Dendritic cell treated with granulocyte-macrophage colony-stimulating factor and Interleukin-4, amounts not matched to agents 40 ng/mL and 50 ng/mL, for 4 days (primary cell): ENCODE results near the gene ITSN1.

Source experiments
- H3K27ac Mint-ChIP-seq: one replicate; pipeline ENCODE4 v1.8.0; 2022; ENCODE audit warnings: mild to moderate bottlenecking, mixed read lengths
- H3K27me3 Mint-ChIP-seq: one replicate; pipeline ENCODE4 v1.8.0; 2022; ENCODE audit warnings: mild to moderate bottlenecking, mixed read lengths
- H3K36me3 Mint-ChIP-seq: one replicate; pipeline ENCODE4 v1.8.0; 2022; ENCODE audit warnings: low read depth, mixed read lengths
- H3K4me1 Mint-ChIP-seq: one replicate; pipeline ENCODE4 v1.8.0; 2022; ENCODE audit warnings: low read depth, mixed read lengths
- H3K4me3 Mint-ChIP-seq: one replicate; pipeline ENCODE4 v1.8.0; 2022; ENCODE audit warnings: mild to moderate bottlenecking, moderate library complexity, mixed read lengths
- H3K9me3 Mint-ChIP-seq: one replicate; pipeline ENCODE4 v1.8.0; 2022; ENCODE audit warnings: mixed read lengths
- intact Hi-C: fragments of 100-400 bp; cut with micrococcal nuclease; formaldehyde crosslinking; loops from one replicate; pipeline ENCODE4 v1.15.0; 2022

ITSN1 gene

DNA sequence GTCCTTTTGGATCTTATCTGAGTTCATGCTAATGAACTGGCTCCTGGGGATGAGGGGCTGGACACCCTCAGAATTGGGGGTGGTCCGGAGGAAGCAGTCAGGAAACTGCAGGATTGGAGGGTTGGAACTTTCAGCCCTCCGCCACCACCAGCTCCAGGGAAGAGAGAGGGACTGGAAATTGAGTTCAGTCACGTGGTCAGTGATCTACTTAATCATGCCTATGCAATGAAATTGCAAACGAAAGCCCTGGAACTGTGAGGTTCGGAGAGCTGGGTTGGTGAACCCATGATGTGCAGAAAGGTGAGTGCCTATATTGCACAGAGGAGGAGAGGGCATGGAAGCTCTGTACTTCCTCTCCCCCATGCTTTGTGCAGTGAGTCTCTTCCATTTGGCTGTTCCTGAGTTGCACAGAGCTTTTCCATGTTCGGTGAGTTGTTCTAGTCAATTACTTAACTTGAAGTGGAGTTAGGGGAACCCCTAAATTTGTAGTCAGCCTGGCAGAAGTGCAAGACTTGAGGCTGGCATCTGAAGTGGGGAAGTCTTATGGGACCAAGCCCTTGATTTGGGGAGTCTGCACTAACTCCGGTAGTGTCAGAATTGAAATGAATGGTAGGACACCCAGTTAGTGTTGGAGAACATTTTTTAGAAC is 16.7 kb downstream of the ITSN1 start:
- Mint-ChIP-seq H3K27ac (peak overlapping the region; percentile 4), H3K36me3 (peaks cover 6% of the 10 kb centered on the region), H3K4me3 (no peak overlapping the region), H3K4me1 (peaks cover 58% of the 10 kb centered on the region), H3K9me3 (peaks cover 9% of the 10 kb centered on the region), H3K27me3 (no peaks in the 10 kb centered on the region)
- intact Hi-C loops = no loop called here

DNA sequence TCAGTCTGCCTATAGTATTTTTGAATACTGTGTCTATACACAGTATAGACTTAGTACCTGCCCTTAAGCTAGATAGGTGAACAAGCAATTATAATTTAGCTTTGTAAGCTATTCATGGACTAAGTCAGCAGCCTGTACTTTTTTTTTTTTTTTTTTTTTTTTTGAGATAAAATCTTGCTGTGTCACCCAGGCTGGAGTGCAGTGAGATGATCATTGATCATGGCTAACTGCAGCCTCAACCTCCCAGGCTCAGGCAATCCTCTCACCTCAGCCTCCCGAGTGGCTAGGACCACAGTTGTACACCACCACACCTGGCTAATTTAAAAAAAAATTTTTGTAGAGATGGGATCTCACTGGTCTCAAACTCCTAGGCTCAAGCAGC is 17.3 kb downstream of the ITSN1 start:
- H3K36me3 Mint-ChIP-seq = peaks cover under 1% of the 10 kb centered on the region
- peak overlapping the region; percentile 4 for H3K27ac Mint-ChIP-seq
- H3K27me3 Mint-ChIP-seq = no peaks in the 10 kb centered on the region

DNA sequence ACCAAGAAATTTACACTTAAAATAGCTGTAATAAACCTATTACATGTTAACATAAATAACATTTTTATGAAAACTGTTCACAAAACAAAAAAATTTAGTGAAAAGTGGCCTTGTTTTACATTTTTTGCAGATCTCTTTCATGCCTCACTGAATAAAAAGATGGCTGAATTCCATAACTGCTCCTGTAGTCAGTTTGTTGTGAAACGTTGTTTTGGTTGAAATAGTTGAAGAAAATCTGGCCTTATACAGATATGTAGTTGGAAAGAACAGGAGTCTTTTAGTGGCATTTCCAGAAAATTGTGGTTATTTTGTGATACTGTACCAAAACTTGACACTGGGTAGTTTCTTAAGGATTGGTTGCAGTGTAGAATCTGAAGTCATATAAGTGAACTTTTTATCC is 18.1 kb downstream of the ITSN1 start:
- intact Hi-C loops = no loop called here
- Mint-ChIP-seq H3K27me3 (no peaks in the 10 kb centered on the region), H3K4me1 (peaks cover 44% of the 10 kb centered on the region), H3K4me3 (no peak overlapping the region), H3K27ac (peak overlapping the region; percentile 4), H3K9me3 (peaks cover 9% of the 10 kb centered on the region), H3K36me3 (no peaks in the 10 kb centered on the region)

More for the DNA sequence above, 17.3 kb downstream of the ITSN1 start:
- H3K4me1 Mint-ChIP-seq = peaks cover 53% of the 10 kb centered on the region
- intact Hi-C loops = no loop called here
- peaks cover 9% of the 10 kb centered on the region for H3K9me3 Mint-ChIP-seq
- no peak overlapping the region for H3K4me3 Mint-ChIP-seq

DNA sequence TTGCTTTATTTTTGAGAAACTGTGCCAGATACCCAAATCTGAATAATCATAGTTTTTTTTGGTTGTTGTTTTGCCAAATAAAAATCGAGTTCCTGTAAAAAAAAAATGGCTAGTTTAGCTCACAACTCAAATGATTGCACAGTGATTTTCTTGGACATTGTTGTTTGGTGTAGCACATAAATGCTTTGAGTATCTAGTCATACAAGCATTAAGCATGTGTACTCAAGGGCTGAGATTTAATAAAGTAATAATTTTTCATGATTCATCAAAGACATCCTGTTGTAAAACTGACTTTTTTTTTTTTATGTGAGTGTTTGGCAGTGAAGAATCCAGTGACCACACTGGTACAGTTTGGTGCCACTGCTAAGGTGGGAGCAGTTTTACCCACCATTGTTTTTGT is 18.8 kb downstream of the ITSN1 start:
- peaks cover 37% of the 10 kb centered on the region for H3K4me1 Mint-ChIP-seq
- no peaks in the 10 kb centered on the region for H3K36me3 Mint-ChIP-seq
- H3K9me3 Mint-ChIP-seq = peaks cover 9% of the 10 kb centered on the region
- H3K27me3 Mint-ChIP-seq = no peaks in the 10 kb centered on the region
- no peak overlapping the region for H3K4me3 Mint-ChIP-seq
- no peak overlapping the region for H3K27ac Mint-ChIP-seq
- intact Hi-C loops = no loop called here

DNA sequence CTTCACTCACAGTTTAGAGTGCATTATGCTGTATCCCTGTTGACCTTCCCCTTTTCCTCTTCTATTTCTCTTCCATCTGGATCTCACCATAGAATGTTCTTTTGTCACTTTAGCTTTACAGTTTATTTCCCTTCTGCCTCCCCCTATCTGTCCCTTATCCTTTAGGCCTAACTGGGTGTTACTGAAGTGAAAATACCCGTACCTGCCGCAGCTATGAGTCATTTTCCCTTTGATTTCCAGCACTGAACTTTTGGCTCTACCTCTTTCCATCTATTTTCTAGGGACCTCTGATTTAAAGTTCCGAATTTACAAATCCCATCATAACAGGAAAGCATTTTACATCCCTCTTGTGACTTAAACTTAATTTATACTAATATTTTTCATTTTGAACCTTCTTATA is 19.7 kb downstream of the ITSN1 start:
- H3K4me3 Mint-ChIP-seq = no peak overlapping the region
- intact Hi-C loops = no loop called here
- peaks cover 31% of the 10 kb centered on the region for H3K4me1 Mint-ChIP-seq
- no peaks in the 10 kb centered on the region for H3K27me3 Mint-ChIP-seq
- H3K27ac Mint-ChIP-seq = no peak overlapping the region
- peaks cover 9% of the 10 kb centered on the region for H3K9me3 Mint-ChIP-seq
- H3K36me3 Mint-ChIP-seq = no peaks in the 10 kb centered on the region

DNA sequence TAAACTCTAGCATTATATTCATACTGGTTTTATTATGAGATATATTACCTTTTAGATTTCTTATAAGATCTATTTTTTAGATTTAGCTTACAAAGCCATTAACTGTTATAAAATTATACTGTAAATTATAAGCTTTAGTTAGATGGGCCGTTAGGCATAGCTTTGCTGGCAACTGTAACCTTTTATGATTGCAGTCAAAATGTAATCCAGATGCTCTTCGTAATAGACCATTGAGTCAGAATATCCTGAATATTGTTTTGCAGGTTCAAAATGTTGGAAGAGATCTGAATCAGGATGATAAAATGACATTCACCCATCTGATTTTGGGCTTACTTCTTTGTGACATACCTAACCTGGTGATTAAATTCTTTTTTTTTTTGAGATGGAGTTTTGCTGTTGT is 20.9 kb downstream of the ITSN1 start:
- H3K27me3 Mint-ChIP-seq = no peaks in the 10 kb centered on the region
- peaks cover 9% of the 10 kb centered on the region for H3K9me3 Mint-ChIP-seq
- peaks cover 33% of the 10 kb centered on the region for H3K4me1 Mint-ChIP-seq
- no peak overlapping the region for H3K27ac Mint-ChIP-seq
- no peak overlapping the region for H3K4me3 Mint-ChIP-seq
- H3K36me3 Mint-ChIP-seq = no peaks in the 10 kb centered on the region
- intact Hi-C loops = no loop called here

DNA sequence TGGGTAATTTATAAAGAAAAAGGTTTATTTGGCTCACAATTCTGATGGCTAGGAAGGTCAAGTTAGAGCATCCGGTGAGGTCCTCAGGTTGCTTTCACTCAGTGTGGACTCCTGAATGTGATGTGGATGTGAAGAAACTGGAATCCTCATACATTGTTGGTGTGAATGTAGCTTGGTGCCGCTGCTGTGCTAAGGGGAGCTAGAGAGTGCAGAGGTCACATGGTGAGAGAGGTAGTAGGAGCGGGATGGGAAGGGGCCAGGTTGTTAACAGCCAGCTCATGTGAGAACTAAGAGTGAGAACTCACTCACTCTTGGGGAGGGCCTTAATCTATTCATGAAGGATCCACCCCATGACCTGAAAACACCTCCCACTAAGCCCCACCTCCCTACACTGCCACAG is 21.8 kb downstream of the ITSN1 start:
- Mint-ChIP-seq H3K27ac (no peak overlapping the region), H3K4me1 (peaks cover 32% of the 10 kb centered on the region), H3K36me3 (no peaks in the 10 kb centered on the region), H3K9me3 (peaks cover 9% of the 10 kb centered on the region), H3K4me3 (no peak overlapping the region), H3K27me3 (no peaks in the 10 kb centered on the region)
- intact Hi-C loops = no loop called here

DNA sequence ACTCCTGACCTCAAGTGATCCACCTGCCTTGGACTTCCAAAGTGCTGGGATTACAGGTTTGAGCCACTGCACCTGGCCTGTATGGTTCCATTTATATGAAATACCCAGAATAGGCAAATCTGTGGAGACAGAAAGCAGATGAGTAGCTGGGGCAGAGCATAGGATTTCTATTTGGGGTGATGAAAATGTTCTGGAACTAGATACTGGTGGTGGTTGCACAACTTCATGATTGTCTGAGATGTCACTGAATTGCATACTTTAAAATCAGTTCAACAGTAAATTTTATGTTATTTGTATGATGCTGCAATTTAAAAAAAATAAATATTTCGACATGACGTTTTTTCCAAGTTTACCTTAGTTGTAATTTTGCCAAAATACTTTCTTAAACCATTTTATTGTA is 23.9 kb downstream of the ITSN1 start:
- peaks cover 5% of the 10 kb centered on the region for H3K9me3 Mint-ChIP-seq
- H3K4me3 Mint-ChIP-seq = no peak overlapping the region
- H3K36me3 Mint-ChIP-seq = no peaks in the 10 kb centered on the region
- peaks cover 31% of the 10 kb centered on the region for H3K4me1 Mint-ChIP-seq
- no peaks in the 10 kb centered on the region for H3K27me3 Mint-ChIP-seq
- intact Hi-C loops = no loop called here
- H3K27ac Mint-ChIP-seq = no peak overlapping the region

DNA sequence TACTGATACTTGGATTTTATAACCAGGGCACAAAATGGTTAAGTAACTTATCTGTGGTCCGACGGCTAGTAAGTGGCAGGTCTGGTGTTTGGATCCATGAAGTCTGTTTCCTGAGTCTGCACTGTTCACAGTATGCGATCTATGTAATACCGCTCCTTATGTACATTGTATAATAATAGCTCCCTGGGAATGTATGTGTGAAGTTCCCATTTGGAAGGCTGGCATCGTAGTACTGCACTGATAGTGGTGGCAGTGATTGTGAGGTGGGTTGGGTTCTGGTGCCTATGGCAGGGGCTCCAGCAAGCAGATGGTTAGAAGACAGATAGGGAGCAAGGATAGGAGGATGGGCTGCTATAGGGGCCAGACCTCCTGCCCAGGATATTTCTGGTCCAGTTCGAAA is 25.3 kb downstream of the ITSN1 start:
- no peaks in the 10 kb centered on the region for H3K36me3 Mint-ChIP-seq
- no peaks in the 10 kb centered on the region for H3K9me3 Mint-ChIP-seq
- intact Hi-C loops = no loop called here
- peaks cover 27% of the 10 kb centered on the region for H3K4me1 Mint-ChIP-seq
- H3K27ac Mint-ChIP-seq = peak overlapping the region; percentile 64
- H3K4me3 Mint-ChIP-seq = no peak overlapping the region
- H3K27me3 Mint-ChIP-seq = no peaks in the 10 kb centered on the region

DNA sequence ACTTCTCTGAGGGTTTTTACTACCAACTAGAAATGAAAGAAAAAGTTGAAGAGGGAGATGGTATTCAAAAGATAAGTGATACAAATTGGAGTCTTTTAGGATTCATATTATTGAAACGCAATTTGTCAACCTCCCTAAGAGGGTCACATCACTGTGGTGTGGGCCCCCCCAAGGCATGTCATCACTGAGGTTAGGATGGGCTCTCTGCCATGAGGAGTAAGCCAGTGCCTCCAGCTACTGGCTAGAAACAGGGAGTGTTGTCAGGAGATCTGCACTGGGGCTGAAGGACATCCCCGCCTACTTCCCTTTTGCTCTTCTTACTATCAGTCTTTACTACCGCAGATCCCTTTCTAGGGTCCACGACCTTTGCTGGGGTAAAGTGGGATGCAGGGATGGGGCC is 25.9 kb downstream of the ITSN1 start:
- intact Hi-C loops = no loop called here
- H3K4me1 Mint-ChIP-seq = peaks cover 33% of the 10 kb centered on the region
- H3K27ac Mint-ChIP-seq = peak overlapping the region; percentile 64
- H3K4me3 Mint-ChIP-seq = no peak overlapping the region
- H3K9me3 Mint-ChIP-seq = no peaks in the 10 kb centered on the region
- no peaks in the 10 kb centered on the region for H3K27me3 Mint-ChIP-seq
- H3K36me3 Mint-ChIP-seq = no peaks in the 10 kb centered on the region

DNA sequence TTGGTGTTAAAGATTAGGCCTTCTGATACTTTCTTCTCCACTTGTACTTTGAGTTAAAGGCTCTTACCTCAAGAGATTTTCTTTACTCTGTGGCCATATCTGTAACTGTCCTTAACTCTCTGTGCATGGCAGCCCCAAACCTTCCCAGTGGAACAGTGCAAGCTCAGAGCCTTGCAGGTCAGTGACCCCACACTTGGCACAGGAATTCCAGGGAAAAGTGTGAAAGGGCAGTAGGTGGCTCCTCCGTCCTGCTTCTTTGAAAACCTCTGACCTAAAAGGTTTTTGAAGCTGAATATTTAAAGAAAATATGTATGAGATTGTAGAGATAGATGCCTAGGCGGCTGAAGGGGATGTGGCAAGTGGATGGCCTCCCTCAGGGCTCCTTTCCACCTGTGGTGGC is 26.3 kb downstream of the ITSN1 start:
- H3K36me3 Mint-ChIP-seq = no peaks in the 10 kb centered on the region
- H3K4me1 Mint-ChIP-seq = peaks cover 35% of the 10 kb centered on the region
- H3K27me3 Mint-ChIP-seq = no peaks in the 10 kb centered on the region
- H3K27ac Mint-ChIP-seq = peak overlapping the region; percentile 64
- H3K4me3 Mint-ChIP-seq = no peak overlapping the region
- intact Hi-C loops = no loop called here
- no peaks in the 10 kb centered on the region for H3K9me3 Mint-ChIP-seq

DNA sequence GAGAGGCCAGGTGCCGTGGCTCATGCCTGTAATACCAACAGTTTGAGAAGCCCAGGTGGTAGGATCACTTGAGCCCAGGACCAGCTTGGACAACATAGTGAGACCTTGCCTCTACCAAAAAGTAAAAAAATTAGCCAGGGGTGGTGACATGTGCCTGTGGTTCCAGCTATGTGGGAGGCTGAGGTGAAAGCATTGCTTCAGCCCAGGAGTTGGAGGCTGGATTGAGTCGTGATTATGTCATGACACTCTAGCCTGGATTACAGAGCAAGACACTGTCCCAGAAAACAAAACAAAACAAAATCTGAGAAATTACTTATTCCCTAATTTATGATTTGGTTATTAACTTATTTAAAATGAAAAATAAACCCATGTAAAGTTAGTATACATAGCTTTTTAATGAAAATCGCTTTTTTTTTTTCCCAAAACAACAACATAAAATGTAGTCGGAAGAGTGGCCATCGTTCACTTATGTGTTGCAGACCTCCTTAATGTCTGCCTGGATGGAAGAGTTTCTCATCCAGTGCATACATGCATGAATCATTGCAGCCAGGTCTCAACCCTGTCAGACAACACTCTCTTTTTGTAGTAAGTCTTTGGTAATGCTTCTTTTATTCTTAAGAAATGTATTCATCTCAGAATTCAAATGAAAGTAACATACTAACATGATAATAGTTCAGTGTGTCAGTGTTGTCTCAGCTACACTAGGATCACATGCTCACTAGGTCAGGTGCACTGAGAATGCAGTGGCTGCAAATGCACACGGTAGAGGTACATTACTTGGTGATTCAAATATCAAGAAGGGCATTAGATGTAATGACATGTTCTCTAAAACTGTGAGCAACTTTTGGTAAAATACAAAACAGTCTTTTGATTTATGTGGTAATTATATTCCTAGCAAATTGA is 28.0 kb downstream of the ITSN1 start:
- Mint-ChIP-seq H3K4me3 (no peak overlapping the region), H3K9me3 (no peaks in the 10 kb centered on the region), H3K4me1 (peaks cover 39% of the 10 kb centered on the region), H3K27me3 (no peaks in the 10 kb centered on the region), H3K27ac (no peak overlapping the region), H3K36me3 (no peaks in the 10 kb centered on the region)
- intact Hi-C loops = no loop called here

DNA sequence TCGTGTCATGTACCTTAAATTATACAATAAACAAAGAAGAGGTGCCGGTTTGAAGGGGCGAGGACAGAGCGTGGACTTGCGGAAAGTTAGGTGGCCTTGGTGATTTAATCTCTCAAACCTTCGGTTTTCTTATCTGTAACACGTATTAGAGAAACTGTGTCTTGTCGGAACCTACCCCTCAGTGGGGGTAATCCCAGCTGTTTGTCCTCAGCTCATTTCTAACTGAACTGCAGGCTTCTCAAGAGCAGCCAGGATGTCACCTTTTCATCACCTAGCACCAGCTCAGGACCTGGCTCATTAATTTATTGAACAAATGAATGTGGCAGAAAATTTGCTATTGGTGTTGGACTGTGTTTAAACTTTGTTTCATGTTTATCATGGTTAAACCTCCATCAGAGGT is 31.2 kb downstream of the ITSN1 start:
- H3K4me1 Mint-ChIP-seq = peaks cover 37% of the 10 kb centered on the region
- H3K27me3 Mint-ChIP-seq = no peaks in the 10 kb centered on the region
- H3K9me3 Mint-ChIP-seq = no peaks in the 10 kb centered on the region
- H3K27ac Mint-ChIP-seq = no peak overlapping the region
- intact Hi-C loops = no loop called here
- no peak overlapping the region for H3K4me3 Mint-ChIP-seq
- no peaks in the 10 kb centered on the region for H3K36me3 Mint-ChIP-seq

DNA sequence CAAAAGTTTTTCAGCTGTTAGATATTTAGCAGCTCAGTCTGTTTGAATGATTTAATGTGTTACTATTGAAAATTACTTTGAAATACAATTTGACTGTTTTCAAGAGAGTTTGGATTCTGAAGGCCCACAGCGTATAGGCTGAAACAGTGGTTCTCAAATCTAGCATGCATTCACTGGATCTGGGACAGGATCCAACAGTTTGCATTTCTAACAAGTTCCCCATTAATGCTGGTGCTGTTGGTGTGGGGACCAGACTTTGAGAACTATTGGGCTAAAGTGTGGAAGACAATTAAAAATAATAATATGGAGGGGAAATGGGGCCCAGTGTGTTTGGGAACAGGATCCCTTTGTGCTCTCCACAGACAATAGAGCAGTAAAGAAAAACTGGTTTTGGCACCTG is 31.9 kb downstream of the ITSN1 start:
- H3K27ac Mint-ChIP-seq = no peak overlapping the region
- H3K4me3 Mint-ChIP-seq = no peak overlapping the region
- intact Hi-C loops = no loop called here
- peaks cover 34% of the 10 kb centered on the region for H3K4me1 Mint-ChIP-seq
- no peaks in the 10 kb centered on the region for H3K36me3 Mint-ChIP-seq
- H3K27me3 Mint-ChIP-seq = no peaks in the 10 kb centered on the region
- no peaks in the 10 kb centered on the region for H3K9me3 Mint-ChIP-seq
